ENCODE measurements around the gene MYO5A. TPM values are rescaled to one million over a fixed set of nuclear protein-coding genes. Genes with fewer than 3 reads are reported as not detected.
A peak's percentile ranks its signal among the peaks of the same experiment; 100 is the strongest.

Gene MYO5A
- polyA plus RNA-seq (2011; rRNA removed) (46.7 and 49.8 TPM in 2 replicates), polyA plus RNA-seq (2017; fragmentation: RNase III; extraction: RNeasy Plus Mini Kit Qiagen cat#74134 plus additional on column Dnase treatment) (14.9 to 16.9 TPM (median 15.1 TPM) in 3 replicates), polyA minus RNA-seq (2011; rRNA and poly(A)+ RNA removed) (78.6 and 95.1 TPM in 2 replicates)
- 15.3 and 15.8 TPM in 2 replicates for polyA plus RNA-seq (2012; cell fraction: cytosol; rRNA removed)
- polyA plus RNA-seq (2012; cell fraction: nucleus; rRNA removed) = 12.4 and 13.1 TPM in 2 replicates

- whole genome bisulfite sequencing (ENCODE audit: missing lambda C conversion rate) = 3% methylated on average over 30 of the region's 103 CpGs
- no peak for FAIRE-seq
- H3K9me3 ChIP-seq = no peaks in the 10 kb centered on the region
- H3K4me1 ChIP-seq = peaks cover 9% of the 10 kb centered on the region; the same call in 1 of the 3 replicates
- POLR2A ChIA-PET = interaction anchor here (1.0 to 1.6 kb wide), 6 partner anchors 8 to 276 kb away, joined by 3 to 5 read pairs (median 4); partner anchors contain the start of genes ATOSA and MYO5C
- H3K4me3 ChIP-seq = peak within 1 kb of the TSS; percentile 92
- H3K27ac ChIP-seq = peak within 1 kb of the TSS; percentile 84 to 92
- H3K4me2 ChIP-seq = peak within 1 kb of the TSS; percentile 93
- peak; percentile 77 to 85 for DNase-seq (ENCODE audit: low read depth in 1 of 2, low spot score in 1 of 2)
- peak; percentile 91 to 94 for ATAC-seq
- CTCF ChIA-PET = interaction anchor here (0.6 to 3.1 kb wide), 13 partner anchors 9 to 274 kb away, joined by 3 to 9 read pairs (median 4); no protein-coding TSS in a partner anchor
- TF ChIP-seq NPAS2 (CRISPR knock-in tag; IDR thresholded peaks at IDR 0.05; ENCODE audit: borderline replicate concordance) (no peak), MYC (IDR thresholded peaks at IDR 0.05; ENCODE audit: borderline replicate concordance, low read length) (no peak), CTCF (IDR thresholded peaks at IDR 0.05) (peak; percentile 26), SREBF2 (IDR thresholded peaks at IDR 0.05) (no peak), HEYL (CRISPR knock-in tag; IDR thresholded peaks at IDR 0.05) (no peak), HDAC2 (IDR thresholded peaks at IDR 0.05) (no peak), POLR2AphosphoS2 (conservative IDR thresholded peaks at IDR 0.05; ENCODE audit: low read length) (no peak), CBX2 (IDR thresholded peaks at IDR 0.05; ENCODE audit: borderline replicate concordance, low read depth) (no peak), RFX5 (IDR thresholded peaks at IDR 0.05) (no peak), RAD21 (conservative IDR thresholded peaks at IDR 0.05 in 1 of 2, IDR thresholded peaks at IDR 0.05 in 1 of 2) (peak in 1 of 2 experiments; percentile 45; a peak in 4 of 5 replicates), NFE2L2 (conservative IDR thresholded peaks at IDR 0.05; ENCODE audit: low read length) (no peak), HOXB5 (CRISPR knock-in tag; IDR thresholded peaks at IDR 0.05) (0 out of 2 replicates have a peak, but pooled peaks have one; percentile 22), ZNF302 (CRISPR knock-in tag; IDR thresholded peaks at IDR 0.05) (no peak), PBX3 (IDR thresholded peaks at IDR 0.05) (no peak), RARB (CRISPR knock-in tag; IDR thresholded peaks at IDR 0.05) (no peak), NR3C1 (IDR thresholded peaks at IDR 0.05) (no peak), BCL3 (IDR thresholded peaks at IDR 0.05) (0 out of 3 replicates have a peak, but pooled peaks have one; percentile 39), HMGXB4 (CRISPR knock-in tag; IDR thresholded peaks at IDR 0.05; ENCODE audit: borderline replicate concordance) (no peak; the same call in 1 of the 2 replicates), FOSB (CRISPR knock-in tag; IDR thresholded peaks at IDR 0.05) (no peak), ELK1 (IDR thresholded peaks at IDR 0.05; ENCODE audit: low read depth, low read length) (no peak), POLR2A (IDR thresholded peaks at IDR 0.05; ENCODE audit: low read length) (peak; percentile 65), CEBPB (IDR thresholded peaks at IDR 0.05) (no peak), TP53 (CRISPR knock-in tag; IDR thresholded peaks at IDR 0.05) (no peak), E2F6 (IDR thresholded peaks at IDR 0.05; ENCODE audit: borderline replicate concordance, low read depth) (peak; percentile 4; the same call in 1 of the 2 replicates), CHD4 (IDR thresholded peaks at IDR 0.05; ENCODE audit: borderline replicate concordance) (no peak), EP300 (IDR thresholded peaks at IDR 0.05) (no peak), EHF (CRISPR knock-in tag; IDR thresholded peaks at IDR 0.05) (no peak), SMC3 (IDR thresholded peaks at IDR 0.05) (peak; percentile 45; the same call in 1 of the 3 replicates), JUN (IDR thresholded peaks at IDR 0.05) (peak; percentile 50 to 83), HOXA7 (CRISPR knock-in tag; IDR thresholded peaks at IDR 0.05) (no peak), MAX (IDR thresholded peaks at IDR 0.05) (peak; percentile 49; the same call in 1 of the 2 replicates), KDM5A (IDR thresholded peaks at IDR 0.05) (no peak)
Measured at GRCh38 chr15:52528564-52529340, at the start of gene MYO5A. TSS of gene MYO5A (minus strand) at chr15:52528880. CDS start at chr15:52528806, 74 bp downstream.
